ENCODE measurements around the gene ATF7.

Gene ATF7

DNA sequence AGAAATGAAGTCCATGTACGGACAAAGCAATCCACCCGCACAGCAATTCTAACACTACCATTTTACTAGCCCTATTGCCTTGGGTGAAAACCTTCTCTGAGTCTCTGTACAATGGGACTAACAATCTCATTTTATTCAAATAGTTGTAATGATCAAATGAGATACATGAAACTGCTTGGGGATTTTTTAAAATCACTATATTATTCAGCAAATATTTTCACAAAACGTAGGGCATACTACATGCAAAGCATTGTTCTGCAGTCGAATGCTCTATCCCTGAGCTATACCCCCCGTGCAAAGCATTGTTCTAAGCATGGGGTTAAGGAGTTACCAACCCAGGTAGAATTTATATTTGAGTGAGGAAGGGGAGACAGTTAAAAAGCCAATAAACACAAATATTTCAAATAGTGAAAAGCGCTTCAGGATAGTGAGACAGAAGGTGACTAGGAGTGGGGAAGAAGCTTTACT lies 554 bp upstream of the ATF7 start:
- DNase-seq, result no peak
- Histone ChIP-seq H3K27me3 (ENCODE audit: insufficient read depth, low read length, poor library complexity) (no peaks in the 10 kb centered on the region), H3K27ac (ENCODE audit: low read length) (peak overlapping the region; percentile 94), H3K9ac (ENCODE audit: low read depth, low read length) (peak overlapping the region; percentile 84), H3K36me3 (ENCODE audit: insufficient read depth, low read length) (peaks cover 3% of the 10 kb centered on the region; the same call in 1 of the 2 replicates), H3K4me1 (ENCODE audit: insufficient read depth, low read length) (peaks cover 31% of the 10 kb centered on the region), H4K20me1 (ENCODE audit: insufficient read depth, low read length) (no peaks in the 10 kb centered on the region), H3K4me2 (ENCODE audit: insufficient read depth, low read length) (peak overlapping the region; percentile 91), H3K9me3 (ENCODE audit: insufficient read depth, low read length, severe bottlenecking) (no peaks in the 10 kb centered on the region), H3K4me3 (ENCODE audit: low read depth in 1 of 2, low read length in 2 of 2) (peak overlapping the region; percentile 91 to 96; a peak in 3 of 4 replicates), H2AFZ (ENCODE audit: low read depth, low read length) (peak overlapping the region; percentile 86), H3K79me2 (ENCODE audit: insufficient read depth, low read length) (peaks cover 41% of the 10 kb centered on the region)
- ATAC-seq (ENCODE audit: insufficient read depth, low read depth), result no peak; the same call in 2 of the 3 replicates
- TF ChIP-seq CTCF (IDR thresholded peaks at IDR 0.05; ENCODE audit: borderline replicate concordance, extremely low read depth, low read length, poor library complexity, severe bottlenecking) (no peak), EZH2 (IDR thresholded peaks at IDR 0.05; ENCODE audit: borderline replicate concordance, low read depth, low read length, severe bottlenecking) (no peak)

DNA sequence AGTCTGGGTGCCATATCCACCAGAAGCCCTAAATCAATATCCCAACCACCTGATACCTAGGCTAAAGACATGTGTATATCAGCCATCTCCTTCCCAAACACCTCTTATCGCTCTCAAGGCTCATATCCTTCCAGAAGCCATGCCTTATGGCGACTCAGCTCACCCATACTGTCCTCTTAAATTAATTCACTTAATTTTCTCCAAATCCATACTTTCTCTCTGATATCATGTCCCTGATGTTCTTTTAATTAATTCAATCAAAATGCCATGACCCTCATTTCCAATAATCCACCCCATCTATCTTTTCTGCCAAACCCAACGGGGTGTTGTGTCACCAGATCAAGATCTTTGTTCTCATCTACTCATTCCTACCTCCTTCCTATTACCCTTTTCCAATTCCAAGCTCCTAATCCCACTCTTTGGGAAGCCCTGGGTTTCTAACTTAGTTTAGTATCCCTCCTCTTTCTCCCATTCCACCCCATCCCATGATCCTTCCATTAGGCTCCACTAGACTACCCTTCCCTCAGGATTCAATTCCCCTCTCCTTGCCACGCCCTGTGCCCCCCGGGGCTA lies 723 bp downstream of the ATF7 start:
- H3K4me2 ChIP-seq (ENCODE audit: insufficient read depth, low read length), result peak overlapping the region; percentile 91
- peaks cover 3% of the 10 kb centered on the region; the same call in 1 of the 2 replicates for H3K36me3 ChIP-seq (ENCODE audit: insufficient read depth, low read length)
- TF ChIP-seq CTCF (IDR thresholded peaks at IDR 0.05; ENCODE audit: borderline replicate concordance, extremely low read depth, low read length, poor library complexity, severe bottlenecking) (no peak), EZH2 (IDR thresholded peaks at IDR 0.05; ENCODE audit: borderline replicate concordance, low read depth, low read length, severe bottlenecking) (no peak)
- peaks cover 53% of the 10 kb centered on the region for H3K79me2 ChIP-seq (ENCODE audit: insufficient read depth, low read length)
- no peaks in the 10 kb centered on the region for H3K9me3 ChIP-seq (ENCODE audit: insufficient read depth, low read length, severe bottlenecking)
- peak overlapping the region; percentile 84 for H3K9ac ChIP-seq (ENCODE audit: low read depth, low read length)
- H3K4me1 ChIP-seq (ENCODE audit: insufficient read depth, low read length), result peaks cover 31% of the 10 kb centered on the region
- peak overlapping the region; percentile 94 for H3K27ac ChIP-seq (ENCODE audit: low read length)
- DNase-seq, result no peak
- peak overlapping the region; percentile 91 to 96 for H3K4me3 ChIP-seq (ENCODE audit: low read depth in 1 of 2, low read length in 2 of 2)
- no peaks in the 10 kb centered on the region for H3K27me3 ChIP-seq (ENCODE audit: insufficient read depth, low read length, poor library complexity)
- H2AFZ ChIP-seq (ENCODE audit: low read depth, low read length), result peak overlapping the region; percentile 86
- H4K20me1 ChIP-seq (ENCODE audit: insufficient read depth, low read length), result no peaks in the 10 kb centered on the region
- no peak for ATAC-seq (ENCODE audit: insufficient read depth, low read depth)

GRCh38 chr12:53624956-53625355 lies 1.2 kb downstream of the ATF7 start:
- H2AFZ ChIP-seq (ENCODE audit: low read depth, low read length), result no peak overlapping the region
- peak overlapping the region; percentile 91 for H3K4me2 ChIP-seq (ENCODE audit: insufficient read depth, low read length)
- peak overlapping the region; percentile 94 for H3K27ac ChIP-seq (ENCODE audit: low read length)
- H3K9ac ChIP-seq (ENCODE audit: low read depth, low read length), result peak overlapping the region; percentile 84
- no peak for TF ChIP-seq CTCF (IDR thresholded peaks at IDR 0.05; ENCODE audit: borderline replicate concordance, extremely low read depth, low read length, poor library complexity, severe bottlenecking)
- no peak for TF ChIP-seq EZH2 (IDR thresholded peaks at IDR 0.05; ENCODE audit: borderline replicate concordance, low read depth, low read length, severe bottlenecking)
- no peaks in the 10 kb centered on the region for H3K9me3 ChIP-seq (ENCODE audit: insufficient read depth, low read length, severe bottlenecking)
- ATAC-seq (ENCODE audit: insufficient read depth, low read depth) (no peak), DNase-seq (no peak)
- peaks cover 3% of the 10 kb centered on the region; the same call in 1 of the 2 replicates for H3K36me3 ChIP-seq (ENCODE audit: insufficient read depth, low read length)
- H4K20me1 ChIP-seq (ENCODE audit: insufficient read depth, low read length), result no peaks in the 10 kb centered on the region
- H3K27me3 ChIP-seq (ENCODE audit: insufficient read depth, low read length, poor library complexity), result no peaks in the 10 kb centered on the region
- peaks cover 55% of the 10 kb centered on the region for H3K79me2 ChIP-seq (ENCODE audit: insufficient read depth, low read length)
- peaks cover 31% of the 10 kb centered on the region for H3K4me1 ChIP-seq (ENCODE audit: insufficient read depth, low read length)
- H3K4me3 ChIP-seq (ENCODE audit: low read depth in 1 of 2, low read length in 2 of 2), result peak overlapping the region; percentile 91 to 96; a peak in 3 of 4 replicates

Measured in DND-41 (cell line).